T-cell (primary cell): Measurements from ENCODE around the gene CIAO3. TPM values are rescaled to one million over a fixed set of nuclear protein-coding genes. Genes with fewer than 3 reads are reported as not detected.

Source experiments
- ATAC-seq, 4 experiments: fragments of 200-7000 bp in 3 of 4; fragments of 150-1000 bp in 1 of 4; cut with Tn5 transposase; replicated peaks in 1 of 4; 1 replicate in 3 of 4; 2 replicates in 1 of 4; pipeline ENCODE4 v1.10.0; 2021; ENCODE audit warnings: moderate library complexity in 3 of 4, mild to moderate bottlenecking in 2 of 4, moderate number of reproducible peaks in 1 of 4
- CTCF ChIA-PET, 2 donors: fragments of 300-600 bp; sonication (Branson Sonifier 250); formaldehyde crosslinking; loops; one replicate each; lab custom pipeline; 2022; ENCODE audit warnings: antibody characterized with exemption in 2 of 2; lab: Charles Lee
- POLR2A ChIA-PET, 2 donors: fragments of 300-600 bp; sonication (Branson Sonifier 250); formaldehyde crosslinking; loops; one replicate each; lab custom pipeline; 2022; ENCODE audit warnings: antibody characterized with exemption in 2 of 2; lab: Charles Lee
- DNase-seq, 35 experiments: peaks; one replicate each; pipeline versions ENCODE4 v3.0.0 to v3.0.0-alpha.2; 2013 to 2023
- H3K27ac ChIP-seq: one replicate; pipeline ENCODE4 v1.5.1; 2013; ENCODE audit warnings: low read length
- H3K27me3 ChIP-seq, 2 experiments: replicated peaks in 1 of 2; 1 replicate in 1 of 2; 2 replicates in 1 of 2; pipeline versions ENCODE4 v1.6.1 to v1.7.0; 2013; ENCODE audit warnings: low read length in 1 of 2, mixed read lengths in 1 of 2; ENCODE audit not compliant: control insufficient read depth in 2 of 2, insufficient read depth in 2 of 2; ENCODE audit errors: extremely low read depth in 1 of 2
- H3K36me3 ChIP-seq, 2 donors: 1 replicate in 1 of 2; 2 replicates in 1 of 2; pipeline versions ENCODE4 v1.6.1 to v1.7.0; 2013; ENCODE audit warnings: low read length in 1 of 2; ENCODE audit not compliant: control insufficient read depth in 2 of 2, insufficient read depth in 1 of 2; ENCODE audit errors: extremely low read depth in 1 of 2
- H3K4me1 ChIP-seq, 2 experiments: 1 replicate in 1 of 2; 2 replicates in 1 of 2; pipeline versions ENCODE4 v1.6.1 to v1.7.0; 2013; ENCODE audit warnings: low read length in 2 of 2, mixed read lengths in 1 of 2; ENCODE audit not compliant: insufficient read depth in 2 of 2, control insufficient read depth in 1 of 2; ENCODE audit errors: extremely low read depth in 1 of 2
- H3K4me3 ChIP-seq, 2 donors: 1 replicate in 1 of 2; 2 replicates in 1 of 2; pipeline versions ENCODE4 v1.5.1 to v1.7.0; 2013; ENCODE audit warnings: mild to moderate bottlenecking in 2 of 2, low read length in 1 of 2, moderate library complexity in 1 of 2; ENCODE audit not compliant: control insufficient read depth in 1 of 2; ENCODE audit errors: extremely low read depth in 1 of 2
- H3K9me3 ChIP-seq: 2 replicates; pipeline ENCODE4 v1.7.0; 2013
- H3K27ac Mint-ChIP-seq, 2 donors: one replicate each; pipeline ENCODE4 v1.8.0; 2020 to 2021; ENCODE audit warnings: mild to moderate bottlenecking in 2 of 2, mixed read lengths in 2 of 2
- H3K27me3 Mint-ChIP-seq, 2 donors: one replicate each; pipeline ENCODE4 v1.8.0; 2021 to 2022; ENCODE audit warnings: mixed read lengths in 2 of 2
- H3K36me3 Mint-ChIP-seq: one replicate; pipeline ENCODE4 v1.8.0; 2021; ENCODE audit warnings: mixed read lengths
- H3K4me1 Mint-ChIP-seq, 3 donors: one replicate each; pipeline ENCODE4 v1.8.0; 2020 to 2022; ENCODE audit warnings: mixed read lengths in 3 of 3, mild to moderate bottlenecking in 1 of 3
- H3K4me3 Mint-ChIP-seq, 3 donors: one replicate each; pipeline ENCODE4 v1.8.0; 2020 to 2022; ENCODE audit warnings: mild to moderate bottlenecking in 3 of 3, mixed read lengths in 3 of 3, moderate library complexity in 3 of 3
- H3K9me3 Mint-ChIP-seq, 3 donors: one replicate each; pipeline ENCODE4 v1.8.0; 2020 to 2022; ENCODE audit warnings: mixed read lengths in 3 of 3
- WGBS: methylation state at CpG from one replicate; pipeline ENCODE4 v1.1.5; 2013; ENCODE audit warnings: missing lambda C conversion rate; ENCODE audit not compliant: insufficient coverage; 5-methylcytosine and 5-hydroxymethylcytosine counted together
- total RNA-seq, 35 experiments: library from RNA in 6 of 35; stranded (reverse) in 6 of 35; fragments of 120-200 nt in 1 of 35; gene quantifications; one replicate each; pipeline versions ENCODE4 v1.2.1 to v1.2.4 and lab custom pipeline; 2013 to 2026

Gene CIAO3
- total RNA-seq, 5 donors from 2014 or later (not counting 1 experiment from before 2014, with no cell fraction given), result 36.2 to 69.1 (median 58.6) TPM

DNA sequence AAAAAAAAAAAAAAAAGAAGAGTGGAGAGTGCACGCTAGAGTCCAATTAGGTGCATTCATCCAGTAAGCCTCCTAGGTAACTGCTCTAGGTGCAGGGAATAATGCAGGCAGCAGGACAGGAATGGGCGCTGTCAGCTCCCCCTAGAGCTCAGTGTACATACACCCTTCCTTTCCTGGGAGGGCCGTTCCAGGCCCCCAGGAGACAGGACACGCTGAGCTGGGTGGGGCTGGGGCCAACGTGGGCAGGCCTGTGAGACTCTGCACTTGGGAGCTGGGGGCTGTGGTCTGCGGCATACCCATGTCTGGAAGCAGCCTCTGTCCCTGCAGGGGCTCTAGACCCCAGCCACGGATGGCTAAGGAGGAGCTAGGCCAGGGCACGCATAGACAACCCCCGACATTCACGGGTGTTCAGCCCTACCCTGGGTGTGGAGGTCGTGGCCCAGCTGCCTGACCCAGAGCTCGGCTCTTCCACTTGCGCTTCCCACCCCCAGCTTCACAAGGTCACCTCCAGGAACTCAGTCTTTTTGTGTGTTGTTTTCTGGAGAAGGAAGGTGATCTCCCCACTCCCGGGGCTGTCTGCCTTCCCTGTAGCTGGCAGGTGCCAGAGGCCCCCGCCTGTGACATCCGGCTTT lies 20.9 kb downstream of the CIAO3 start:
- ATAC-seq (peak in 3 of 4 experiments; percentile 2 to 7 (median 5)), DNase-seq (peak in 1 of 35 experiments; percentile 33)
- Mint-ChIP-seq H3K27me3 (peaks cover 3 to 4% of the 10 kb centered on the region in 2 donors), H3K4me3 (peak overlapping the region; percentile 78 to 83 (median 79)), H3K9me3 (no peaks in the 10 kb centered on the region), H3K36me3 (no peaks in the 10 kb centered on the region), H3K27ac (peak overlapping the region; percentile 57 to 80), H3K4me1 (peaks cover 21 to 29% (median 27%) of the 10 kb centered on the region in 3 donors)
- Histone ChIP-seq H3K4me1 (peaks cover 5 to 60% of the 10 kb centered on the region in 2 experiments), H3K9me3 (no peaks in the 10 kb centered on the region), H3K4me3 (peak overlapping the region; percentile 55 to 70), H3K27me3 (peaks cover 0 to 20% of the 10 kb centered on the region in 2 experiments), H3K27ac (peak overlapping the region; percentile 57), H3K36me3 (no peaks in the 10 kb centered on the region)
- whole genome bisulfite sequencing, result 13% methylated on average over 5 of the region's 16 CpGs
- ChIA-PET CTCF (interaction anchor here in 1 of 2 donors (0.6 to 2.0 kb wide), 3 partner anchors 8 to 367 kb away, joined by 3 to 6 read pairs (median 5); partner anchors contain the start of gene AXIN1), POLR2A (no interaction called here)

- Mint-ChIP-seq H3K27ac (peak overlapping the region in 1 of 2 donors; percentile 56), H3K36me3 (no peaks in the 10 kb centered on the region)
- ATAC-seq, result no peak
These were observed 21.9 kb downstream of the CIAO3 start for GRCh38 chr16:718922-719321.

GRCh38 chr16:718389-718788 lies 22.4 kb downstream of the CIAO3 start:
- H3K4me1 Mint-ChIP-seq, result peaks cover 20 to 33% (median 27%) of the 10 kb centered on the region in 3 donors
- H3K4me1 ChIP-seq, result peaks cover 5 to 66% of the 10 kb centered on the region in 2 experiments

More at GRCh38 chr16:718922-719321, 21.9 kb downstream of the CIAO3 start:
- no peaks in the 10 kb centered on the region for H3K9me3 ChIP-seq
- Mint-ChIP-seq H3K4me3 (peak overlapping the region in 2 of 3 donors; percentile 52 to 83), H3K9me3 (no peaks in the 10 kb centered on the region), H3K4me1 (peaks cover 21 to 32% (median 27%) of the 10 kb centered on the region in 3 donors), H3K27me3 (peaks cover 3 to 4% of the 10 kb centered on the region in 2 donors)
- H3K4me1 ChIP-seq, result peaks cover 5 to 68% of the 10 kb centered on the region in 2 experiments
- H3K4me3 ChIP-seq, result no peak overlapping the region
- peaks cover 0 to 28% of the 10 kb centered on the region in 2 experiments for H3K27me3 ChIP-seq
- CTCF ChIA-PET, result interaction anchor here in 1 of 2 donors (0.6 kb wide), 1 partner anchor 11 kb away, joined by 4 read pairs; no protein-coding TSS in a partner anchor
- POLR2A ChIA-PET, result no interaction called here
- 84% methylated on average over 4 of the region's 6 CpGs for WGBS
- H3K27ac ChIP-seq, result no peak overlapping the region
- DNase-seq, result no peak
- no peaks in the 10 kb centered on the region for H3K36me3 ChIP-seq

GRCh38 chr16:717450-718245 lies 23.1 kb downstream of the CIAO3 start:
- no peak overlapping the region for H3K27ac Mint-ChIP-seq
- H3K4me3 Mint-ChIP-seq, result peak overlapping the region in 1 of 3 donors; percentile 83
- no peaks in the 10 kb centered on the region for H3K9me3 Mint-ChIP-seq
- peaks cover 19 to 33% (median 23%) of the 10 kb centered on the region in 3 donors for H3K4me1 Mint-ChIP-seq
- DNase-seq (no peak), ATAC-seq (no peak)
- WGBS, result 91% methylated on average over 27 of the region's 32 CpGs
- peaks cover 5 to 58% of the 10 kb centered on the region in 2 experiments for H3K4me1 ChIP-seq
- no peaks in the 10 kb centered on the region for H3K36me3 ChIP-seq
- peaks cover 6 to 8% of the 10 kb centered on the region in 2 donors for H3K27me3 Mint-ChIP-seq
- no peaks in the 10 kb centered on the region for H3K9me3 ChIP-seq
- no peaks in the 10 kb centered on the region for H3K36me3 Mint-ChIP-seq
- no peak overlapping the region for H3K27ac ChIP-seq
- H3K27me3 ChIP-seq, result peaks cover 0 to 32% of the 10 kb centered on the region in 2 experiments
- POLR2A ChIA-PET, result no interaction called here
- H3K4me3 ChIP-seq, result no peak overlapping the region
- CTCF ChIA-PET, result no interaction called here

More at GRCh38 chr16:718389-718788, 22.4 kb downstream of the CIAO3 start:
- Mint-ChIP-seq H3K27me3 (peaks cover 3 to 4% of the 10 kb centered on the region in 2 donors), H3K36me3 (no peaks in the 10 kb centered on the region), H3K9me3 (no peaks in the 10 kb centered on the region), H3K4me3 (peak overlapping the region in 1 of 3 donors; percentile 83), H3K27ac (no peak overlapping the region)
- H3K27me3 ChIP-seq, result peaks cover 0 to 32% of the 10 kb centered on the region in 2 experiments
- H3K27ac ChIP-seq, result no peak overlapping the region
- H3K9me3 ChIP-seq, result no peaks in the 10 kb centered on the region
- no peak overlapping the region for H3K4me3 ChIP-seq
- CTCF ChIA-PET, result no interaction called here
- DNase-seq (no peak), ATAC-seq (no peak)
- POLR2A ChIA-PET, result no interaction called here
- WGBS, result 94% methylated on average over 3 of the region's 9 CpGs
- H3K36me3 ChIP-seq, result no peaks in the 10 kb centered on the region

GRCh38 chr16:716768-717325 lies 23.9 kb downstream of the CIAO3 start:
- DNase-seq (no peak), ATAC-seq (no peak)
- H3K4me1 Mint-ChIP-seq, result peaks cover 19 to 30% (median 21%) of the 10 kb centered on the region in 3 donors
- peak overlapping the region; percentile 47 to 68 (median 50) for H3K4me3 Mint-ChIP-seq
- peaks cover 0 to 35% of the 10 kb centered on the region in 2 experiments for H3K27me3 ChIP-seq
- H3K9me3 ChIP-seq, result no peaks in the 10 kb centered on the region
- 99% methylated on average over 20 of the region's 29 CpGs for WGBS
- CTCF ChIA-PET, result no interaction called here
- H3K27ac Mint-ChIP-seq, result no peak overlapping the region
- no peak overlapping the region for H3K4me3 ChIP-seq
- H3K9me3 Mint-ChIP-seq, result no peaks in the 10 kb centered on the region
- H3K4me1 ChIP-seq, result peaks cover 5 to 53% of the 10 kb centered on the region in 2 experiments
- peaks cover 7 to 8% of the 10 kb centered on the region in 2 donors for H3K27me3 Mint-ChIP-seq
- H3K36me3 Mint-ChIP-seq, result no peaks in the 10 kb centered on the region
- POLR2A ChIA-PET, result no interaction called here
- H3K36me3 ChIP-seq, result no peaks in the 10 kb centered on the region
- H3K27ac ChIP-seq, result no peak overlapping the region

DNA sequence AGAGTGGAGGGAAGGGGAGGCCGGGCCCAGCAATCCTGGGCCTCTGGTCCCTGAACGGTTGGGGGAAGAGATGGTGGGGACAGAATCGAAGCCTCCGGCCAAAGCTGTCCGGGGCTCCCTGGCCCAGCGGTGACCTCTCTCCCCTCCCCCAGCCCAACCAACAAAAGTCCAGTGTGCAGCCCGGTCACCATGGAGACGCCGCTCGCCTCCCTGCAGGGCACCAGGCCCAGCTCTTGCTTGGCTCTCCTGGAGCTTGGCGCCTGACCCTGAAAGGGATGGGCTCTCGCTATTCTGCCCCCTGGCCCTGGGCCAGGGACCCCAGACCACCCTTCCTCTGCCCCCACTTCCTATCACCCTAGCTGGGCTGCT lies 24.6 kb downstream of the CIAO3 start:
- Mint-ChIP-seq H3K4me3 (peak overlapping the region; percentile 50 to 68 (median 57)), H3K4me1 (peaks cover 19 to 30% (median 21%) of the 10 kb centered on the region in 3 donors), H3K27ac (no peak overlapping the region), H3K9me3 (no peaks in the 10 kb centered on the region), H3K36me3 (no peaks in the 10 kb centered on the region), H3K27me3 (peaks cover 8 to 12% of the 10 kb centered on the region in 2 donors)
- peaks cover 5 to 53% of the 10 kb centered on the region in 2 experiments for H3K4me1 ChIP-seq
- DNase-seq (no peak), ATAC-seq (no peak)
- ChIA-PET POLR2A (interaction anchor here in 1 of 2 donors (0.8 kb wide), 1 partner anchor 9 kb away, joined by 3 read pairs; no protein-coding TSS in a partner anchor), CTCF (interaction anchor here (0.7 to 0.8 kb wide), 3 partner anchors 12 to 387 kb away, joined by 3 to 6 read pairs (median 3); no protein-coding TSS in a partner anchor)
- peaks cover 0 to 42% of the 10 kb centered on the region in 2 experiments for H3K27me3 ChIP-seq
- H3K9me3 ChIP-seq, result no peaks in the 10 kb centered on the region
- 69% methylated on average over 5 of the region's 12 CpGs for WGBS
- H3K27ac ChIP-seq, result no peak overlapping the region
- no peak overlapping the region for H3K4me3 ChIP-seq
- H3K36me3 ChIP-seq, result no peaks in the 10 kb centered on the region
